ENCODE data around the gene ROBO1. TPM values are rescaled to one million over a fixed set of nuclear protein-coding genes. Genes with fewer than 3 reads are reported as not detected.
"Not testable (repeated sequence)": the region's sequence is repeated elsewhere in the genome, so short reads cannot be mapped to it uniquely, and the experiment has no call there.

The ROBO1 gene
- total RNA-seq, 1 donor from 2014 or later: 78.0 TPM

DNA sequence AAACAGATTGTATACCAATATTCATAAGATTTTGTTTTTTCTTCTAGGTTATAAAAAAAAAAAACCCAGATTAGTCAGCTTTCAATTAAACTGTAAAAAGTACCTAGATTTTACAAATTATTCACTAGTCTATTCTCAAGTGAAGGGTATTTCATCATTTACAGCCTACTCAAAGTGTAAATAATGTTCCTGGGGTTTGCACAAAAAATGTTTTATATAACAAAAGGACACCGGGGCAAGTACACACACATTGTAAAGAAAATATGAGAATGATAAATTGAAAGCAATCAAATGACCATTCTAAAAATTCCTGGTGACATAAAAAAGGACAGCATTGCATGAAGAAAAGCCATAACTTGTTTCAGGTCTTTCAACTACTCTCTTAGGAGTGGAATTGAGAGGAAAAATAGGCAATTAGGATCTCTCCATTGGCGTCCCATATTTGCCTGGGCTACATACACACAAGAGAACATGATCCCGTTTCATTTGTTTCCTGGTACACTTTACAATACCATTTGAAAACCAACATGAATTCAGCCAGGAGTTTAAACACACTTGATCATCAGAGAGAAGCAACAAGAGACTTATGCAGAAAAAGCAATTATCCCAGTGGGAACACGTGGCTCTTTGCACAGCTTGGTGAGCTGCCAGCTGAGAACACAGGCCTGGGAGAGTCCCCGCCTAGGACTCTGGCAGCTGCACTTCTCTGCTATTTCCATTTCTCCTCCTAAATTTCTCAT is 1039.2 kb downstream of the ROBO1 start:
- H3K36me3 Mint-ChIP-seq (ENCODE audit: insufficient read depth): no peaks in the 10 kb centered on the region
- TF ChIP-seq, protein P1, sequence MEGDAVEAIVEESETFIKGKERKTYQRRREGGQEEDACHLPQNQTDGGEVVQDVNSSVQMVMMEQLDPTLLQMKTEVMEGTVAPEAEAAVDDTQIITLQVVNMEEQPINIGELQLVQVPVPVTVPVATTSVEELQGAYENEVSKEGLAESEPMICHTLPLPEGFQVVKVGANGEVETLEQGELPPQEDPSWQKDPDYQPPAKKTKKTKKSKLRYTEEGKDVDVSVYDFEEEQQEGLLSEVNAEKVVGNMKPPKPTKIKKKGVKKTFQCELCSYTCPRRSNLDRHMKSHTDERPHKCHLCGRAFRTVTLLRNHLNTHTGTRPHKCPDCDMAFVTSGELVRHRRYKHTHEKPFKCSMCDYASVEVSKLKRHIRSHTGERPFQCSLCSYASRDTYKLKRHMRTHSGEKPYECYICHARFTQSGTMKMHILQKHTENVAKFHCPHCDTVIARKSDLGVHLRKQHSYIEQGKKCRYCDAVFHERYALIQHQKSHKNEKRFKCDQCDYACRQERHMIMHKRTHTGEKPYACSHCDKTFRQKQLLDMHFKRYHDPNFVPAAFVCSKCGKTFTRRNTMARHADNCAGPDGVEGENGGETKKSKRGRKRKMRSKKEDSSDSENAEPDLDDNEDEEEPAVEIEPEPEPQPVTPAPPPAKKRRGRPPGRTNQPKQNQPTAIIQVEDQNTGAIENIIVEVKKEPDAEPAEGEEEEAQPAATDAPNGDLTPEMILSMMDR (IDR thresholded peaks at IDR 0.05; ENCODE audit: unreplicated experiment): no peak
- no peak for DNase-seq (ENCODE audit: low spot score, unreplicated experiment)
- no peaks in the 10 kb centered on the region for H3K9me3 Mint-ChIP-seq (ENCODE audit: low read depth)
- H3K27me3 Mint-ChIP-seq: no peaks in the 10 kb centered on the region
- H3K4me1 Mint-ChIP-seq (ENCODE audit: low read depth): peaks cover 17% of the 10 kb centered on the region
- H3K4me3 Mint-ChIP-seq (ENCODE audit: low read depth): no peak overlapping the region
- peak overlapping the region; percentile 76 for H3K27ac Mint-ChIP-seq

DNA sequence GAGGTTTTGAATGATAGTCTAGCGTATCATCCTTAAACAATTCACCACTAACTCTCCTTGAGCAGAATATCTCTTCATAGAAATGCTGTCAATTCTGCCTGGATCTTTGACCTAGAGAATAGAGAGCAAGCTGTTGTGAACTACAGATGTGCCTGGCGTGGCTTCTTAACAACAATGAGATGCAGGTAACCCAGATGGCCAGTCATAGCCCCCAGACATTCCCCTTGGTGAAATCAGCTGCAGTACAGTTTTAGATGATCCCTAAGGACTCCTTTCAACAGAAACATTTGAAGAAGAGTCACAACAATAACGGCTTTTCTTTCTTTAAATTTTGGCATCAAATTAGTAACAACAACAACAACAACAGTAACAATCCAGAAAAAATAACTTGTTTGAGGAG is 1041.3 kb downstream of the ROBO1 start:
- Mint-ChIP-seq H3K27me3 (no peaks in the 10 kb centered on the region), H3K4me1 (ENCODE audit: low read depth) (peaks cover 22% of the 10 kb centered on the region), H3K4me3 (ENCODE audit: low read depth) (no peak overlapping the region), H3K27ac (no peak overlapping the region), H3K9me3 (ENCODE audit: low read depth) (no peaks in the 10 kb centered on the region), H3K36me3 (ENCODE audit: insufficient read depth) (no peaks in the 10 kb centered on the region)
- TF ChIP-seq, protein P1 (IDR thresholded peaks at IDR 0.05; ENCODE audit: unreplicated experiment): no peak
- DNase-seq (ENCODE audit: low spot score, unreplicated experiment): no peak

DNA sequence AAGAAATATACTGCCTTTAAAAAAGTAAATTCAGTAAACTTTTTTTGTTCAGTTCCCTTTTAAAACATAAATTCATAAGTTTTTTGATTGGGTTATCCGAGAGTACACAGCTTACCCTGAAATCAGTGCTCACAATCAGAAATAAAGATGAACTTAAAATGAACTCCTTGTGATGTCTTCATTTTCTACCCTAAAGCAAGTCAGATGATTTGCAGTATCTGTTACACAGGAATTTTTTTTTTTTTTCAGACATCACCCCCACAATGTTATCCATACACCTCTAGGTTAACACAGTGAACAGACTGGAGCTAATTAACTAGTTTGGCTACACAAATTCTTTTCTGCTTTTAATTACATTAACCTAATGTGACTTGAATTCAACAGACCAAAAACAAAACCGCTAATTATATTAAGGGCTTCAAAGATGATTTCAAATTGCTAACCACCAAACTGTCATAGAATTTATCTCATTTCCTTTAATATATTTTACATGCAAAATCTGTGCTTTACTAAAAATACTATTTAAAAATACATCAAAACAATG is 1042.0 kb downstream of the ROBO1 start:
- DNase-seq (ENCODE audit: low spot score, unreplicated experiment): no peak
- Mint-ChIP-seq H3K4me1 (ENCODE audit: low read depth) (peaks cover 22% of the 10 kb centered on the region), H3K9me3 (ENCODE audit: low read depth) (no peaks in the 10 kb centered on the region), H3K4me3 (ENCODE audit: low read depth) (no peak overlapping the region), H3K36me3 (ENCODE audit: insufficient read depth) (no peaks in the 10 kb centered on the region), H3K27ac (no peak overlapping the region), H3K27me3 (no peaks in the 10 kb centered on the region)
- TF ChIP-seq, protein P1 (IDR thresholded peaks at IDR 0.05; ENCODE audit: unreplicated experiment): no peak

DNA sequence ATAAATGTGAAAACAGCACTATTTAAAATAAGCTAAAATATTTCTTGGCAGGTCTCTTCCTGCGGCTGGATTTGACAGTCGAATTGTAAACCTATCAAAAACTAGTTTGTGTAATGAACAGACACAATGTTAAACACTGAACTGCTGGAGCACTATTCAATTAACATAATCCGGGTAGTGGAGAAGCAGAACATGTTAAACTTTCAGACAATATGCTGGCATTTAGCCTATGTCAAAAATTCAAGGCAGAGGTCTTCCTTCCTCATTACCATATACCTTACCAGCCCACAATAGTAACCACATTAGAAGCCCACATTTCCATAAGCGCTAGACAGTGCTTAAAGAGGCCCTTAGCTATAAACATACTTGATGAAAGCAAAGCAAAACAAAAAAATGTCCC is 1042.9 kb downstream of the ROBO1 start:
- TF ChIP-seq, protein P1 (IDR thresholded peaks at IDR 0.05; ENCODE audit: unreplicated experiment): no peak
- Mint-ChIP-seq H3K27me3 (no peaks in the 10 kb centered on the region), H3K36me3 (ENCODE audit: insufficient read depth) (no peaks in the 10 kb centered on the region), H3K27ac (no peak overlapping the region), H3K4me1 (ENCODE audit: low read depth) (peaks cover 22% of the 10 kb centered on the region), H3K9me3 (ENCODE audit: low read depth) (no peaks in the 10 kb centered on the region), H3K4me3 (ENCODE audit: low read depth) (no peak overlapping the region)
- no peak for DNase-seq (ENCODE audit: low spot score, unreplicated experiment)

DNA sequence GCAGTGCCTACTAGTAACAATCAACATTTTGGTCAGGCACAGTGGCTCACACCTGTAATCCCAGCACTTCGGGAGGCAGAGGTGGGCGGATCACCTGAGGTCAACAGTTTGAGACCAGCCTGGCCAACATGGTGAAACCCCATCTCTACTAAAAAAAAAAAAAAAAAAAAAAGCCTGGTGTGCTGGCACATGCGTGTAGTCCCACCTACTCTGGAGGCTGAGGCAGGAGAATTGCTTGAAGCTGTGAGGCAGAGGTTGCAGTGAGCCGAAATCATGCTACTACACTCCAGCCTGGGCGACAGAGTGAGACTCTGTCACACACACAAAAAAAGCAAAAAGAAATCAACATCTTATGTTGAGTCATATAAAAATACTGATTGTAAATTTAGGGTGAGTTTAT is 1043.4 kb downstream of the ROBO1 start:
- H3K36me3 Mint-ChIP-seq (ENCODE audit: insufficient read depth); H3K27me3 Mint-ChIP-seq; H3K4me3 Mint-ChIP-seq (ENCODE audit: low read depth); H3K9me3 Mint-ChIP-seq (ENCODE audit: low read depth); DNase-seq (ENCODE audit: low spot score, unreplicated experiment): not testable (repeated sequence)
- peak overlapping the region; percentile 49 for H3K27ac Mint-ChIP-seq
- peaks cover 22% of the 10 kb centered on the region for H3K4me1 Mint-ChIP-seq (ENCODE audit: low read depth)
